Tongue (tissue), 2 donors: Measurements from ENCODE around the gene TIRAP. TPM values are rescaled to one million over a fixed set of nuclear protein-coding genes. Genes with fewer than 3 reads are reported as not detected.
"Not testable (repeated sequence)": the region's sequence is repeated elsewhere in the genome, so short reads cannot be mapped to it uniquely, and the experiment has no call there.

ENCODE experiments used
- DNase-seq: peaks from one replicate; pipeline ENCODE4 v3.0.0-alpha.2; 2015
- total RNA-seq: library from RNA; depleted of rRNA; stranded (reverse); fragments of >200 nt; gene quantifications from one replicate; pipeline ENCODE4 v1.2.3, GENCODE V29; 2014

The TIRAP gene
- total RNA-seq, 1 donor from 2014 or later = 4.5 TPM

DNA sequence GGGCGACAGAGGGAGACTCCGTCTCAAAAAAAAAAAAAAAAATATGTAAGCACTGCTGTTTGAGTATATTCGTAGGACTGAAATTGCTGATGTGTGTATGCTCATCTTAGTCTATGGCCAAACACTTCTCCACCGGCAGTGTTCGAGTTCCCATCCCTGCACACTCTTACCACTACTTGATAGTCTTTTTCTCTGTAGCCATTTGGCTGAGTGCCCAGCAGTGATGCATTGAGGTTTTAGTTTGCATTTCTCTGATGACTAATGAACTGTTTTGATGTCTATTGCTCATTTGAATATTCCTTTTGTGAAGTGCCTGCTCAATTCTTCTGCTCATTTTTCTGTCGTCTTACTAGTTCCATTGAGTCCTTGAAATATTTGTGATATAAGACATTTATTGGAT, 1.9 kb downstream of the TIRAP start:
- DNase-seq = peak; percentile 65

DNA sequence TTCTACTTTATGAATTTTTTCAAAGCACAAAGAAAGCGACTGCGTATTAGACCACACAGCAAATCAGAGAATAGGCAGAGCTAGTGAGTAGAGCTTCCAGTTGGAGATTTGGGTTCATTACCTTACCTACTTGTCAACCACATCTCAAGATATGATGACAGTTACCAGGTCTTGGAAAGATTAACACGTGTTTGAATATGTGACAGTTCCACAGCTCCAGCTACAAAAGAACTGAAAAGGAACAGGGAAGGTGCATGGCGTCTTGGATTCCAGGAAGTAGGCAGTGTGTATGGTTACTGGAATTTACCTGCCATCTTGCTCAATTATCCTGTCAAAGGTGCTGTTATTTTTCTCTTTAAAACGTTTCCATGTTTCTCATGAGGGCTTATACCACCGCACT, 5.3 kb downstream of the TIRAP start:
- no peak for DNase-seq

DNA sequence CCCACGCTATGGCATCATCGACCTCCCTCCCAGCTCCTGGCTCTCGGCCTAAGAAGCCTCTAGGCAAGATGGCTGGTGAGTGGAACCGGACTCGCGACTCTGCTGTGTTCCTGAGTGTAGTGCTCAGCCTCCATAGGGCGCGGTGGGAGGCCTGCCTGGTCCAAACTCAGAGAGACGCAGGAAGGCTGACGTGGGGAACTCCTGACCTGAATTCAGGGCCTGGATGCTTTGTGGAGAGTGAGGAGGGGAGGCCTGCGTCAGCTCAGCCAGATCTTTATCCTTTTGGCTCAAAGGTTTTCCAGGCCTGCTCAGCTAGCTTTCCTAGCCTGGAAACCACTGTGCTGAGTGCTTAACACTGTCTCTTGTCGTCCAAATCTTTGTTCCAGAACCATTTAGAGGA, 8.0 kb downstream of the TIRAP start:
- no peak for DNase-seq

DNA sequence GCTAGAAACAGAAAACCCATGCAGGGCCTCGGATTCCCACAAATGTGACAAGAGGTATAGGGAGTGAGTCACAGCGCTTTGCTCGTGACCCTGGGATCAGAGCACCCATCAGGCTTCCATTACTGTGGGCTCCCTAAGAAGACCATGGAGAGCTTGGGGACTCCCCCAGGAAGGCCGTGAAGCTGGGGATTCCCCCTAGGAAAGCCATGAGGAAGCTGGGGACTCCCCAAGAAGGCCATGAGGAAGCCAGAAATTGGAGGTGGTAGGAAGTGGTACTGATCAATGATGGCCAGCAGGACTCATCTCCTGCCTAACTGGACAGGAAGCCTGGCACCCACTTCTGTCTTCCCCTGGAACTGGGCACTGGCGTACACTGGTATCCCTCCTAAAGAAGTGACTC, 10.8 kb downstream of the TIRAP start:
- no peak for DNase-seq

DNA sequence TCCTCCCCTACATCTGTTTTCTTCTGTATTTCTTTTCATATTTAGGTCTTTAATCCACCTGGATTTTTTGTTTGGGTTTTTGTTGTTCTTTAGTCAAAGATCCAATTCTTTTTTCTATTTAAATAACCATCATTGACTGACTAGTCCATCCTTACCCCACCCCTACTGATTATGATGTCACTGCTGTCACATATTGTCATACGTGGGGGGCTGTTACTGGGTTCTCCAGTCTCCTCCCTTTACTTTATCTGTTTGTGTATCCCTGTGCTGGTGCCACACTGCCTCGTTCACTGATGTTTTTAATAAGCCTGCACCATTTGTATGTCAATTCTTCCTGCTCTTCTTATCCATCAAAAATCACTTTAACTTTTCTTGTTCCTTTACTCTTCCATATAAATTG, 14.1 kb downstream of the TIRAP start:
- DNase-seq = no peak

DNA sequence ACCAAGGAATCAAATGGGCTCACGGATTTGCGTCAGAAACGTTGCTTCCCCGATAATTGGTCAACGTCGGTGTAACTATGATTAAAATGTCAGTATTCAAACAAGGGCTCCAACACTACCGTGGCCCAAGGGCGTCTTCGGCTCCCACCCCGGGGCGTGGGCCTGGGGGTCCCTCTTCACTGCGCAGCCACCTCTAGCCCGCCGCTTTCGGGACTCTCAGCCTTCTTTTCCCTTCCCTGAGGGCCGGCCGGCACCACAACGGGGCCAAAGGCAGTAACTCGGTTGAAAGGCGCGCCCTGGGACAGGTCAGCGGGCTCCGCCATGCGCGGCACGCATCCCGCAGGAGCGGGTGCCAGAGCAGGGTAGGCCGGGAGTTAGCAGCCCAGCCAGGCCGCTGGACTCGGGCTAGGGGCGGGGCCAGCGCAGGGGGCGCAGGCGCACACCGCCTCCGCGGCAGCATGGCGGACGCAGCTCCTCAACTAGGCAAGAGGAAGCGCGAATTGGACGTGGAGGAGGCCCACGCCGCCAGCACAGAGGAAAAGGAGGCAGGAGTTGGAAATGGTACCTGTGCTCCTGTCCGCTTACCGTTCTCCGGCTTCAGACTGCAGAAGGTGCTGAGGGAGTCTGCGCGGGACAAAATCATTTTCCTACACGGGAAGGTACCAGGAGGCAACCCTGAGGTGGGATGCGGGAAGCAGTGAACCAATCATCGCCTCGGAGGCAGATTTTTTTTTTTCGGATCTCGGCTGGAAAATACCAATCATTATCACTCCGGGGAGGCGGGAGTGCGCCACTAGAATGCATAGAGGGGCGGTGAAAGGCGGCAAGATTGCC, 20.9 kb downstream of the TIRAP start, which contains the start of gene DCPS:
Gene DCPS (plus strand): TSS at position 438 of the 834 bp plus-strand sequence. CDS start 21 bp downstream, at position 459.
- DNase-seq = peak; percentile 95

DNA sequence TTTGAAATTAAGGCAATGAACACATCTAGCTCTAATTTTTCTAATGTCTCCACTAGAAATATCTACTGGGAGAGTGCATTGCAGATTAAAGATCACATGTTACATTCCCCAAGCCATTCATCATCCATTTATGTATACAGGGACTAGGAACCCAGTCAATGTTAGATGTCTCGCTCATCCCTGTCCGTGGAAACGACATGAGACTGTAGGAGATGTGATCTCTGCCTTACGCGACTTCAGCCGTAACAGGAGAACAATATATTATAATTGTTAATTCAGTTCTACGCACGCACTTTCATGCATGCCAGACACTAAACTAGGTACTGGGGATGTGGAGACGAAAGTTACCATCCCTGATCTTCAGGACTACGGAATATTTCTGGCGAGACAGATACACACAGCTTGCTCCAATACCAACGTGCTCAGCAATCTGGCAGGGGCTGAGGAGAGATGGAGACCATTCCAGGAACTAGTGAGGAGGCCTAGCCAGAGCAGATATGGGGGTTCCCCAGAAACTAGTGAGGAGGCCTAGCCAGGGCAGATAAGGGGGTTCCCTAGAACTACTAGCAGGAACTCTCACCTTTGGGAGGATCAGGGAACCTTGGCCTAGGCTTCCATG, 21.7 kb downstream of the TIRAP start:
- no peak for DNase-seq

DNA sequence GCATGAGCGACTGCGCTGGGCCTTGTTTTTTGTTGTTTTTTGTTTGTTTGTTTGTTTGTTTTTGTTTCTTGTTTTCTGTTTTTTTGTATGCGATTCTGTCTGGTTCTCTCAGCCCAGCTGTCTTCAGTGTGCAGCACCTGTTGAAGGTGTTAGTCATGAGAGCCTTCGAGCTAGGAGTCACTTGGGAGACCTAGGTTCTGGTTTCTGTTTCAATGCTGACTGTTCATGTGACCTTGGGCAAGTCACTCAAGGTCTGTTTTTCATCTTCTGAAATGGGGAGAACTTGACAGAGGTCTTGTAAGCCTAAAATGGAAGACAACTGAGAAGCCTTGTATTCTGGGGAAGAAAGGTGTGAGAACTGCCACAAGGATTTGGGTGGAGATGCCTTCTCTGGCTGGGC, 22.8 kb downstream of the TIRAP start:
- DNase-seq = no peak

DNA sequence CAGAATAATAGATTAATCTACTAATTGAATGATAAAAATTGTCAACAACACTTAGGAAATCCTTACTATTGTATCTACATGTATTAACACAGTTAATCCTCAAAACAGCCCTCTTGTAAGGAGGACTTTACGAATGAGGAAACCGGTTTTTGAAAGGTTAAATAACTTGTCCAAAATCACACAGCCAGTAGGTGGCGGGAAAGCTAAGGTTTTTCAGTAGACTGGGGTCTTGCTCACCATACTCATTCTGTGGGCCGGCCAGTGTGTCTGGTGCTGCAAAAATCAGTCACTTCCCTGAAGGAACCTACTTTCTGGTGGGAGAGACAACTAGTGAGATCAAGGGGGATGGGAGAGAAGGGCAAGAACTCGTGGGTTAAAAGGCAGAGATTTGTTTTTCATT, 24.8 kb downstream of the TIRAP start:
- DNase-seq = peak; percentile 81

DNA sequence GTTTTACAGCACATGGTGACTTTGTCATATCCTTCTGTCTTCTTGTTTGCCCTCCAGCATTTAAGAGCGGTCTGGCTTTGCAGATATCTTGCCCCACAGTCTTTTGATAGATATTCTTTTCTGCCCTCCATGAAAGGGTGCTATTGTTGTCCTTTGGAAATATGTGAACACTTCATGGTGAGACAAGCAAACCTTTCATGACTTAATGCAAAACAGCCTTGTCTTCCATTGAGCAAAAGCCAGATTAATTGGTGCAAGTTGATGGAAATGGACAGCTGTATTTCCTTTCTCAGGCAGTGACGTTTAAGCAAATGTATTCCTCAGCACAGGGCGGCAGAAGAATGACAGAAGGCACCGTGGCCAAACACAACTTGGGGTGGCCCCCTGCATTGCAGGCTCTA, 25.4 kb downstream of the TIRAP start:
- peak; percentile 91 for DNase-seq

DNA sequence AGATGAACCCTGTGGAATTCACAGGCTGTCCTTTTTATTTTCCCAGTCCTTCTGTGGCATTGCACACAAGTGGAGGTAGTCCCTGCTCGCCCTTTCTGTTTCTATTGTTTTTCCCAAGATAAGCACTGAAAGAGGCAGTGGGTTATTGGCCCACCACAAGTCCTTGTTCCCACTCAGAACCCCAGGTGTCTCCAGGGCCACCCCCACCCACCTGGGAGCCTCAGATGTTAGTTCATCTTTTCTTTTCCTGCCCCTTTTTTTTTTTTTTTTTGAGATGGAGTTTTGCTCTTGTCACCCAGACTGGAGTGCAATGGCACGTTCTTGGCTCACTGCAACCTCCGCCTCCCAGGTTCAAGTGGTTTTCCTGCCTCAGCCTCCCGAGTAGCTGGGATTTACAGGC, 25.9 kb downstream of the TIRAP start:
- DNase-seq = not testable (repeated sequence)

DNA sequence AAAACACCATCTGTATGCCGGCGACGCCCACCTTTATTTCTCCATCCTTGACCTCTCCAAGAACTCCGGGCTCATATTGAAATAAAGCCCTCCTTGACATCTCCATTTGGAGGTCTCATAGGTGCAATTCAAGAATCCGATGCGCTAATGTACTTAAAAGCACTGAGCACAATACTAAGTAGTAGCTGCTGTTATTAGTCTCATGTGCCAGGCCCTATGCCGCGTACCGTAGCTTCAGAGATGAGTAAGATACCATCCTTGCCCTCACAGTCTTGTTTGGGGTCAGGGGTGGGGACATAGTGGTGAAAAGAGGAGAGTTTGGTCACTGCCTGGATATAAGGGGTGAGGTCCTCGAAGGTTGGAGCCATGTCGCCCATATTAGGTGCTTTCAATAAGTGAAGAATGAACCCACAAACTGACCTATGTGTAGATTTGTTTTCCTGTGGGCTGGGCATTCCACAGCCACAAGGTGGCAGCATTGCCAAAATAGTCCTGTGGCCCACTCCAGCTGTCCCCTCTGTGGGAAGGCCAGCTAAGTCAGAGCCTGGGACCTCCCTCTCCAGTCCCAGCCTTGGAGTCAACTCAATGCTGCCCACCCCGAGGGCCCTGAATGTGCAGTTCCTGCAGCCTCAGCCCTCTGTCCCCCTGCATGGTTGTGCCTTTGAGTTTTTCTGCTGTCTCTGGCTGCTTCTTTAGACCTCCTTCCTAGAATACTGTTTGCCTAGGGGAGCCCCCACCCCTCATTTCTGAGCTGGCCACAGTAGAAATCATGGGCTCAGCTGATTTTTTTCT, 27.5 kb downstream of the TIRAP start:
- DNase-seq = peak; percentile 94

DNA sequence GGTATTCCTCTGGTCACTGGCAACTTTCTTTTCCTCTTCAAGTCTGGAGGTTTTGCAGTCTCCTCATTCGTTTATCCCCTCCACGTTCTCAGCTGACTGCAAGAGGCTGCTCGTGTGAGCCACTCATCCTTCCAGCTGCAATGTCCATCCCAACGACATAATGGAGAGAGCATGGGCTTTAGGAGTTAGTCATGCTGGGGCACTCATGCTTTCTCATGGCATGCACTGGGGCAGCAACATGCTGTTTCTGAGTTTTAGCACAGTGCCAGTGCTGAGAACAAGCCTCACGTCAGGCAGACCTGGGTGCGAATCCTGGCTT, 28.1 kb downstream of the TIRAP start:
- no peak for DNase-seq

DNA sequence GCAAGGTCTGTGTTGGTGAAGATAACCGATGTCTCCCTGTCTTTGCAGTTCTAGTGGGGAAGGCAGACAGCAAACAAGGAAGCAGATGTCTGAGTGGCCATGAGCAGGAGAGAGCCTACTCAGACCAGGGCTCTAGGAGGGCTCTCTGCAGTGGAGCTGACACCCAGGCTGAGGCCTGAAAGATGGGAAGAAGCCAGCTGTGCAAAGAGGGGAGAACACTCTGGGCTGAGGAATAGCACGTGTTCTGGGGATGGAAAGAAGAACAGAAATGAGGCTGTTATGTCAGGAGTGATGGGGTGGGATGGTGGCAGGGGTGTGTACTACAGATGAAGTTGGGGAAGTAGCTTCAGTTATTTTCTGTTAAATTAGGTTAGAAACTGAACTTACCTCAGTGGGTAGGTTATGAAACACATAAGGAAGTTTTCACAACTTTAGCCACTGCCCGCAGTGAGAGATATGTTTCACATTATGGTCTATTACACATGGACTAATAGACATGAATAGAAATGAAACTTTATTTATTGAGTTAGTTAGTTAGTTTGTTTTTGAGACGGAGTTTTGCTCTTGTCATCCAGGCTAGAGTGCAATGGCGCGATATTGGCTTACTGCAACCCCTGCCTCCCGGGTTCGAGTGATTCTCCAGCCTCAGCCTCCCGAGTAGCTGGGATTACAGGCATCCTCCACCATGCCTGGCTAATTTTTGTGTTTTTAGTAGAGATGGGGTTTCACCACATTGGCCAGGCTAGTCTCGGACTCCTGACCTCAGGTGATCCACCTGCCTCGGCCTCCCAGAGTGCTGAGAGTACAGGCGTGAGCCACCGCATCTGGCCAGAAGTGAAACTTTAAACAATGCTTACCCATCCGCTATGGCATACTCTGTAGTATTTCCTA, 28.8 kb downstream of the TIRAP start:
- no peak for DNase-seq

DNA sequence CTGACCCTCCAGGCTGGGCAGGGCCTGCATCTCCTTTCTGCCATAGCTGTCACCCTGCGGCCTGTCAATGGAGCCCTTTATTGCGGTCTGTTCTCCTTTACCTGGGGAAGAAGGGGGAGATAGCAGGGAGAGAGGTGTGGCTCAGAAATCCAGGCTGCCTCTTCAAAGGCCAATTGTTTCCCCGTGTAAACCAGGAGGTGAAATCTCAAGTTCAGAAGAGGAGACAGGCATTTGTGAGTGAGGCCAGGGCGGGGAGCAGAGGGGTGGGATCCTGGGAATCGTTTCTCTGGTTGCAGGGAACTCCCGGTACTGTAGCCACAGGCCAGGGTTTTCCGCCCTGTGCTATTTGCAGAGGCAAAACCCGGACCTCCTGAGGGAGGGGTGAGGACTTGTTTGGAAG, 30.1 kb downstream of the TIRAP start:
- no peak for DNase-seq

DNA sequence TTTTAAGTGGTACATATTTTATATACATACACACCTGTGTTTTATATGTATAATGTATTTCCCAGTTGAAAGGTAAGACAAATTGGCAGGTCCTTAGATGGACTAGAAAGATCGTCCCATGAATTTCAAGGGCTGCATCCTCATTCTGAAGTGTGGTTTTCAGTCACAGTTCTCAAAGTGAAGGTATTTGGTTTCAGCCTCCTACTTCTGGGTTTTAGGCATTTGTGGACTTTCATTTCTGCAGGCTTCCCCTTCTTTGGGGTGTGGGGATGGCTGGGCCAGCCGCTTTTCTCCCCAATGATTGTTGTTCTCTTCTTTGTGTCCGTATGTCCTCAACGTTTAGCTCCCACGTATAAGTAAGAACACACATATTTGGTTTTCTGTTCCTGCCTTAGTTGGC, 30.9 kb downstream of the TIRAP start:
- DNase-seq = no peak

DNA sequence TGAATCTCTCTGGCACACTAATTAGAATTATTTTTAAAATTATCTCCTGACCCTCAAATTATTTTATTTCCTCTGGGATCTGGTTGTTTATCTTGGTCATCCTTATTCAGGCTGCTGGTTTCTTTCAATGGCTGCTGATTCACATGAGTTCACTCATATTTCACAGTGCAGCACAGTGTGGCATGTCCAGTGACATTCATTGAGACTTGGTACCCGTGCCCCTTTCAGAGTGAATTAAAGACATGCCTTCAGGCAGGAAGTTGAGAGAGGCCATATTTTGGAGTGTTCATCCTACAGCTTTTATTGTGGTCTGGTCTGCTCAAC, 34.5 kb downstream of the TIRAP start:
- DNase-seq = no peak

DNA sequence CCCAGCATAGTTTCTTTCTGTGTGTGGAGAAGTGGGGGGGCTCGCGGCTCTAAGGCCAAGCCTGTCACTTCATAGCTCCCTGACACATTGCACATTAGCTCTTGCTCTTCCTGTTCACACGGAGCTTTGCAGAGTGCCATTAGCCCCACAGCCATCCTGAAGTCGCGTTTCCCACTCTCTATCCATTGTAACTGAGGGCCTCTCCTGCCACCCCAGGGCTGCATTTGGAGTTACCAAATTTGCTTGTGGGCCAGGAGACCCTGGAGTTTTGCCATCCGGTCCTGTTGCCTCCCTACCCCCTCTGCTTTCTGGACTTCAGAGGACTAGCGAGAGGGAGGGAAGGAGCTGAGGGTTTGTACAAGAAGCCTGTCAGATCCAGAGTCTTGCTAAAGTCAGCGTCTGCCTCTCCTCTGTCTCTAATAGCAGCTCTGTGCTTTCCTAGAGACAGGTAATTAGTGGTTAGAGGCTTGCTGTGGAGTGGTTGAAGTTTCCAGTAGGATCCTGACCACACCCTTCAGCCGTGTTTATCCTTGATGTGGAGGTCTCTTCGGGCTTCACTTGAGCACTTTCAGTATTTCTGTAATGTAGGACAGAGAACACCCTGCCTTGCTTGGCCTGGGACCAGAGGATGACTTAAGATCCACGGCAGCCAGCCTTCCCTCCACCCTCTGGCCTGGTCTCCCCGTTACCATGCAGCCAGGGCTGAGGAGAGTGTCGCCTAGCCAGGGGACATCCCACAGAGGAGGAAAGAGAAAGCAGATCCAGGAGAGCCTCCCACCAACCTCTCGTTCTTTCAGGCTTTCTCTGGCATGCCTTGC, 35.1 kb downstream of the TIRAP start:
- peak; percentile 94 for DNase-seq

DNA sequence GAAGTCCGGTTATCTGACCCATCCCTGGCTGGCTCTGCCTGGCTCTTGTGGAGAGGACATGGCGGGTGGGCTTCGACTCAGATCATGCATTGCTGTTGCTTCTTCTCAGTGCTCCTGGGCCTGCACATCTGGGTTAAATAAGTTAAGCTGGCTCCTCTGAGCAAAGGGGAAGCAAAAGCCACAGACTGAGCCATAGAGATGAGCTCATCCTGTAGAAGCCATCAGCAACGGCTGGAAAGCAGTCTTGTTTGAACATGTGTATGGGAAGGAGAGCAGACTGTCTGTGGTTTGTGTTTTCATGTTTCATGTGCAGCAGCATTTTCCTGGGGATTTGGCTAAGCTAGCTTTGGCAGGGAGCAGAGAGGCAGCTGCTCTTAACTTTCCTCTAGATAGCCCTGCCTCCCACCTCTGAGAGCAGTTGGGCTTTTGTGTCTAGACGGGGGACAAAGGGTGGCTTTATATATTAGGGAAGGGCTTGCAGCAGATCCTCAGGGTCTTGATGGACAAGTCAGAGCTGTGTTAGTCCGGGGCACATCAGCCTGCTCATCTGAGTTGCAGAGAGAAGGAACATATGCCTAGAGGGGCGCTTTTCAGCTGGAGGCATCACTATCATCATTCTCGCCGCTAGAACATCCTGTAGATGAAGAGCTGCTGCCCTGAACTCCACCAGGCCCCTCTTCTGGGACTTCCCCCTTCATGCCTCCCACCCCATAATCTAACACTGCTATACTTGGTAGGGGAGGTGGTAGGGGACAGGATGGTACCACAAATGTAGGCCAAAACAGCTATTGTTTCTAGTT, 35.9 kb downstream of the TIRAP start:
- DNase-seq = peak; percentile 98

DNA sequence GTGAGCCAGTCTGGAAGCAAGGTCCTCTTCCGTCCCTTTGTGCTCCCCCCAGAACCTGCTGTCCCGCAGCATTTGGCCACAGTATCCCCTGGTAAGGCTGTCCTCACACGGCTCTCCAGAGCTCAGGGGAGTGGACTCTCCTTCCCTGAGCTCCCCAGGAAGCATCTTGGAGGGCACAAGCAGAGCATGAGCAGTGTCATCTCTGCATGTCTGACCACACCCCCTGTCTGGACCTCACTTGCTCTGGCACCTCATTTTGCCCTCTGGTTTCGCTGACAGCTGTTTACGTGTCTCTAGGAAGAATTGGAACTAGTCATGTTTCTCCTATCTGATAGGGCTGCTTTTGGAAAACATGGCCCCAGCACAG, 36.5 kb downstream of the TIRAP start:
- peak; percentile 45 for DNase-seq

DNA sequence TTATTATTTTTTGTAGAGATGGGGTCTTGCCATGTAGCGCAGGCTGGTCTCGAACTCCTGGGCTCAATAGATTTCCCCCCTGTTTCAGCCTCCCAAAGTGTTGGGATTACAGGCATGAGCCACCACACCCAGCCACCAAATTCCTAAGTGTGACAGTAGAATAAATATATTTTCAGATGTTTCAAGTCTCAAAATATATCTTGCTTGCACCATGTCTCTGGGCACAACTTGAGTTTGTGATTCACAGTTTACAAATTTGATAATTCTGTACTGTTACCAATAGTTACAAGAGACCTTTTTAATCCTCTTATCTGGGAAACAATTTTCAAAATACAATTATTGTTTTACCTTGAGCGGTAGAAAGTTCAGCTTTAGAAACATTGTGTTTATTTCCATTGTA, 40.1 kb downstream of the TIRAP start:
- no peak for DNase-seq
